ENCODE measurements around the gene PRDM16.

The PRDM16 gene

GRCh38 chr1:3226701-3227350 lies 157.8 kb downstream of the PRDM16 start:
- H3K9me3 ChIP-seq (ENCODE audit: control insufficient read depth, insufficient read depth, low read depth, low read length), result no peaks in the 10 kb centered on the region
- CTCF ChIA-PET, result no interaction called here
- POLR2A ChIA-PET, result no interaction called here

DNA sequence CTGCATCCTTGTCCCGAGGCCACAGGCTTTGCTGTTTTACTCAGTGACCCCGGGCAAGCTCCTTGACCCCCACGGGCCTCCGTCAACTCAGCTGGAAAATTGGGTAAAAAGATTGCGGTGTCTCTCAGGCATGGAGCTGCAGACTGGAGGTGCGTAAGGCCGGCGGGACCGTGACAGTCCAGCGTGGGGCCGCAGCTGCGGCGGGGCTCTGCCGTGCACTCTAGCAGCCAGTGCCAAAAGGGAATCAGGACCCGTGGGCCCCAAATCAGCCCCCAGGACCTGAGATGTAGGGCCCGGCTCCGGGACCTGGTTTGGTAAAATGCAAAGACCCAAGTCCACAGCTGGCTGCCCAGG lies 158.3 kb downstream of the PRDM16 start:
- CTCF ChIA-PET, result no interaction called here
- POLR2A ChIA-PET, result no interaction called here

More at GRCh38 chr1:3226701-3227350, 157.8 kb downstream of the PRDM16 start:
- Histone ChIP-seq H3K27ac (ENCODE audit: extremely low read depth, low read depth, low read length) (no peak overlapping the region), H3K4me1 (ENCODE audit: control insufficient read depth, insufficient read depth, low read length) (no peaks in the 10 kb centered on the region), H3K4me3 (ENCODE audit: low read depth, low read length) (no peak overlapping the region), H3K36me3 (ENCODE audit: control insufficient read depth in 2 of 2, insufficient read depth in 1 of 2, low read length in 2 of 2) (no peaks in the 10 kb centered on the region)
- no peak for TF ChIP-seq ZNF248 (tag by site-specific recombination; IDR thresholded peaks at IDR 0.05)
- TF ChIP-seq ZNF654 (tag by site-specific recombination; IDR thresholded peaks at IDR 0.05; ENCODE audit: low read depth), result no peak
- no peak for TF ChIP-seq ZNF677 (tag by site-specific recombination; IDR thresholded peaks at IDR 0.05)
- no peak for TF ChIP-seq ZNF558 (tag by site-specific recombination; IDR thresholded peaks at IDR 0.05)
- no peak for TF ChIP-seq ZNF404 (tag by site-specific recombination; IDR thresholded peaks at IDR 0.05)
- TF ChIP-seq KLF16 (tag by site-specific recombination; IDR thresholded peaks at IDR 0.05), result no peak
- no peak for TF ChIP-seq TRIM28 (IDR thresholded peaks at IDR 0.05; ENCODE audit: borderline replicate concordance, low read length)
- no peak for TF ChIP-seq SCRT1 (tag by site-specific recombination; IDR thresholded peaks at IDR 0.05; ENCODE audit: borderline replicate concordance)

DNA sequence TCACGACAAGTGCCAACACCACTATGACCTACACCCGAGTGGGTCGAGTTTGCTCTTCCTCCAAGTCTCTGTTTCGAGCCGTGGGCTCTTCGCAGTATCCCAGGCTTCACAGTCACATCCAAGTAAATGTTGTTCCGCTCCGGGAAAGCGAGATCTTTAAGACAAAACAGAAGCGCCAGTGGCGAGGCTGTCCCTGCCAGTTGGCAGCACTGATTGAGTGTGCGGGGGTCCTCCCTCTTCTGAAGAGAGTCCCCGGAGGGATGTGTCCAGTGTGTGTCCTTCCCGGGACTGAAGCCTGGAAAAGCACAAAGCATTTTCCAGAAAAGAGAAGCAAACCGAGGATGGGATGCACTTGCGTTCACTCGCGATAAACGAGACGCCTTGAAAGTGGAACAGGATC lies 158.9 kb downstream of the PRDM16 start:
- H3K36me3 ChIP-seq (ENCODE audit: control insufficient read depth in 2 of 2, insufficient read depth in 1 of 2, low read length in 2 of 2), result no peaks in the 10 kb centered on the region
- TF ChIP-seq ZNF830 (tag by site-specific recombination; IDR thresholded peaks at IDR 0.05; ENCODE audit: low read depth) (no peak), ZNF155 (tag by site-specific recombination; IDR thresholded peaks at IDR 0.05) (no peak), ZNF610 (tag by site-specific recombination; IDR thresholded peaks at IDR 0.05; ENCODE audit: borderline replicate concordance) (no peak), ZIC2 (tag by site-specific recombination; IDR thresholded peaks at IDR 0.05) (no peak), ZNF138 (tag by site-specific recombination; IDR thresholded peaks at IDR 0.05; ENCODE audit: borderline replicate concordance) (no peak), ZNF2 (tag by site-specific recombination; IDR thresholded peaks at IDR 0.05) (no peak), KLF8 (tag by site-specific recombination; IDR thresholded peaks at IDR 0.05) (no peak), ZBTB17 (tag by site-specific recombination; IDR thresholded peaks at IDR 0.05) (no peak), ZNF169 (tag by site-specific recombination; IDR thresholded peaks at IDR 0.05) (no peak), SP7 (tag by site-specific recombination; IDR thresholded peaks at IDR 0.05) (no peak), ZNF184 (tag by site-specific recombination; IDR thresholded peaks at IDR 0.05) (no peak), ZNF660 (tag by site-specific recombination; IDR thresholded peaks at IDR 0.05) (no peak)
- TF ChIP-seq, protein P1, sequence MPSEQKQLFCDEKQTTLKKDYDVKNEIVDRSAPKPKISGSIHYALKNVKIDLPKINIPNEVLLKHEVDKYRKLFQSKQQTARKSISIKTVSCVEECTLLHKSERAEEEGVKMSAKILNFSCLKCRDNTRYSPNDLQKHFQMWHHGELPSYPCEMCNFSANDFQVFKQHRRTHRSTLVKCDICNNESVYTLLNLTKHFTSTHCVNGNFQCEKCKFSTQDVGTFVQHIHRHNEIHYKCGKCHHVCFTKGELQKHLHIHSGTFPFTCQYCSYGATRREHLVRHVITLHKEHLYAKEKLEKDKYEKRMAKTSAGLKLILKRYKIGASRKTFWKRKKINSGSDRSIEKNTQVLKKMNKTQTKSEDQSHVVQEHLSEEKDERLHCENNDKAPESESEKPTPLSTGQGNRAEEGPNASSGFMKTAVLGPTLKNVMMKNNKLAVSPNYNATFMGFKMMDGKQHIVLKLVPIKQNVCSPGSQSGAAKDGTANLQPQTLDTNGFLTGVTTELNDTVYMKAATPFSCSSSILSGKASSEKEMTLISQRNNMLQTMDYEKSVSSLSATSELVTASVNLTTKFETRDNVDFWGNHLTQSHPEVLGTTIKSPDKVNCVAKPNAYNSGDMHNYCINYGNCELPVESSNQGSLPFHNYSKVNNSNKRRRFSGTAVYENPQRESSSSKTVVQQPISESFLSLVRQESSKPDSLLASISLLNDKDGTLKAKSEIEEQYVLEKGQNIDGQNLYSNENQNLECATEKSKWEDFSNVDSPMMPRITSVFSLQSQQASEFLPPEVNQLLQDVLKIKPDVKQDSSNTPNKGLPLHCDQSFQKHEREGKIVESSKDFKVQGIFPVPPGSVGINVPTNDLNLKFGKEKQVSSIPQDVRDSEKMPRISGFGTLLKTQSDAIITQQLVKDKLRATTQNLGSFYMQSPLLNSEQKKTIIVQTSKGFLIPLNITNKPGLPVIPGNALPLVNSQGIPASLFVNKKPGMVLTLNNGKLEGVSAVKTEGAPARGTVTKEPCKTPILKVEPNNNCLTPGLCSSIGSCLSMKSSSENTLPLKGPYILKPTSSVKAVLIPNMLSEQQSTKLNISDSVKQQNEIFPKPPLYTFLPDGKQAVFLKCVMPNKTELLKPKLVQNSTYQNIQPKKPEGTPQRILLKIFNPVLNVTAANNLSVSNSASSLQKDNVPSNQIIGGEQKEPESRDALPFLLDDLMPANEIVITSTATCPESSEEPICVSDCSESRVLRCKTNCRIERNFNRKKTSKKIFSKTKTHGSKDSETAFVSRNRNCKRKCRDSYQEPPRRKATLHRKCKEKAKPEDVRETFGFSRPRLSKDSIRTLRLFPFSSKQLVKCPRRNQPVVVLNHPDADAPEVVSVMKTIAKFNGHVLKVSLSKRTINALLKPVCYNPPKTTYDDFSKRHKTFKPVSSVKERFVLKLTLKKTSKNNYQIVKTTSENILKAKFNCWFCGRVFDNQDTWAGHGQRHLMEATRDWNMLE (tag by site-specific recombination; conservative IDR thresholded peaks at IDR 0.05; ENCODE audit: low read depth), result no peak
- H3K4me3 ChIP-seq (ENCODE audit: low read depth, low read length), result no peak overlapping the region
- ChIA-PET POLR2A (no interaction called here), CTCF (no interaction called here)
- no peaks in the 10 kb centered on the region for H3K4me1 ChIP-seq (ENCODE audit: control insufficient read depth, insufficient read depth, low read length)
- no peaks in the 10 kb centered on the region for H3K9me3 ChIP-seq (ENCODE audit: control insufficient read depth, insufficient read depth, low read depth, low read length)
- H3K27ac ChIP-seq (ENCODE audit: extremely low read depth, low read depth, low read length), result no peak overlapping the region

More for the DNA sequence above, 158.3 kb downstream of the PRDM16 start:
- Histone ChIP-seq H3K27ac (ENCODE audit: extremely low read depth, low read depth, low read length) (no peak overlapping the region), H3K4me1 (ENCODE audit: control insufficient read depth, insufficient read depth, low read length) (no peaks in the 10 kb centered on the region), H3K9me3 (ENCODE audit: control insufficient read depth, insufficient read depth, low read depth, low read length) (no peaks in the 10 kb centered on the region), H3K36me3 (ENCODE audit: control insufficient read depth in 2 of 2, insufficient read depth in 1 of 2, low read length in 2 of 2) (no peaks in the 10 kb centered on the region), H3K4me3 (ENCODE audit: low read depth, low read length) (no peak overlapping the region)
- no peak for TF ChIP-seq ZNF776 (tag by site-specific recombination; IDR thresholded peaks at IDR 0.05; ENCODE audit: borderline replicate concordance)
- no peak for TF ChIP-seq ZNF48 (tag by site-specific recombination; IDR thresholded peaks at IDR 0.05)
- TF ChIP-seq ZNF239 (tag by site-specific recombination; IDR thresholded peaks at IDR 0.05), result no peak
- no peak for TF ChIP-seq ZNF354C (tag by site-specific recombination; IDR thresholded peaks at IDR 0.05; ENCODE audit: borderline replicate concordance, low read depth)
- no peak for TF ChIP-seq ZBTB48 (tag by site-specific recombination; IDR thresholded peaks at IDR 0.05)
- TF ChIP-seq ZNF350 (tag by site-specific recombination; IDR thresholded peaks at IDR 0.05), result no peak
- no peak for TF ChIP-seq ZNF16 (tag by site-specific recombination; IDR thresholded peaks at IDR 0.05; ENCODE audit: low read depth)
- no peak for TF ChIP-seq ZNF266 (tag by site-specific recombination; IDR thresholded peaks at IDR 0.05; ENCODE audit: low read depth)
- TF ChIP-seq ZFP41 (tag by site-specific recombination; IDR thresholded peaks at IDR 0.05; ENCODE audit: borderline replicate concordance), result no peak
- TF ChIP-seq ZSCAN16 (tag by site-specific recombination; IDR thresholded peaks at IDR 0.05), result no peak
- no peak for TF ChIP-seq ZNF302 (tag by site-specific recombination; IDR thresholded peaks at IDR 0.05; ENCODE audit: low read depth)
- TF ChIP-seq ZNF521 (tag by site-specific recombination; IDR thresholded peaks at IDR 0.05), result no peak
- TF ChIP-seq, protein P2, sequence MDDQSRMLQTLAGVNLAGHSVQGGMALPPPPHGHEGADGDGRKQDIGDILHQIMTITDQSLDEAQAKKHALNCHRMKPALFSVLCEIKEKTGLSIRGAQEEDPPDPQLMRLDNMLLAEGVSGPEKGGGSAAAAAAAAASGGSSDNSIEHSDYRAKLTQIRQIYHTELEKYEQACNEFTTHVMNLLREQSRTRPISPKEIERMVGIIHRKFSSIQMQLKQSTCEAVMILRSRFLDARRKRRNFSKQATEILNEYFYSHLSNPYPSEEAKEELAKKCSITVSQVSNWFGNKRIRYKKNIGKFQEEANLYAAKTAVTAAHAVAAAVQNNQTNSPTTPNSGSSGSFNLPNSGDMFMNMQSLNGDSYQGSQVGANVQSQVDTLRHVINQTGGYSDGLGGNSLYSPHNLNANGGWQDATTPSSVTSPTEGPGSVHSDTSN (CRISPR knock-in tag; IDR thresholded peaks at IDR 0.05), result no peak
- no peak for TF ChIP-seq ZNF768 (tag by site-specific recombination; IDR thresholded peaks at IDR 0.05)
- TF ChIP-seq ZSCAN30 (tag by site-specific recombination; IDR thresholded peaks at IDR 0.05), result no peak
- TF ChIP-seq ZNF202 (tag by site-specific recombination; IDR thresholded peaks at IDR 0.05; ENCODE audit: borderline replicate concordance), result no peak
- no peak for TF ChIP-seq ZNF501 (tag by site-specific recombination; IDR thresholded peaks at IDR 0.05)
- TF ChIP-seq SETDB1 (IDR thresholded peaks at IDR 0.05; ENCODE audit: insufficient read length, low read length), result no peak
- TF ChIP-seq ZNF146 (tag by site-specific recombination; IDR thresholded peaks at IDR 0.05), result no peak
- no peak for TF ChIP-seq ZNF211 (tag by site-specific recombination; IDR thresholded peaks at IDR 0.05; ENCODE audit: low read depth)
